Gastrocnemius medialis (tissue), 4 donors: ENCODE measurements around the gene FYN. TPM values are rescaled to one million over a fixed set of nuclear protein-coding genes. Genes with fewer than 3 reads are reported as not detected.

Experiments used
- ATAC-seq, 2 donors: fragments of 150-250 bp; one replicate each; pipeline ENCODE4 v1.9.1; 2016
- DNase-seq, 2 donors: peaks; one replicate each; pipeline ENCODE4 v3.0.0-alpha.2; 2019
- H3K27ac ChIP-seq, 4 donors: fragments of 200-600 bp; sonication (generic); 1 replicate in 1 of 4; 2 replicates in 3 of 4; pipeline ENCODE4 v1.5.1; 2016 to 2018; ENCODE audit warnings: mild to moderate bottlenecking in 2 of 4, moderate library complexity in 1 of 4
- H3K27me3 ChIP-seq, 3 donors: fragments of 200-600 bp; sonication (generic) in 2 of 3; 1 replicate in 1 of 3; 2 replicates in 2 of 3; pipeline versions ENCODE4 v1.5.1 to v1.6.0; 2016 to 2019; ENCODE audit warnings: mild to moderate bottlenecking in 1 of 3, moderate library complexity in 1 of 3
- H3K36me3 ChIP-seq, 2 donors: fragments of 200-600 bp; sonication (generic) in 1 of 2; one replicate each; pipeline ENCODE4 v1.5.1; 2017 to 2018
- H3K4me1 ChIP-seq, 2 donors: fragments of 200-600 bp; sonication (generic) in 1 of 2; one replicate each; pipeline ENCODE4 v1.5.1; 2016 to 2017; ENCODE audit warnings: mild to moderate bottlenecking in 2 of 2
- H3K4me3 ChIP-seq, 4 donors: fragments of 200-600 bp; sonication (generic) in 3 of 4; 1 replicate in 1 of 4; 2 replicates in 3 of 4; pipeline ENCODE4 v1.5.1; 2016 to 2019; ENCODE audit warnings: mild to moderate bottlenecking in 2 of 4
- H3K9me3 ChIP-seq, 3 donors: fragments of 200-600 bp; sonication (generic) in 2 of 3; 1 replicate in 1 of 3; 2 replicates in 2 of 3; pipeline ENCODE4 v1.5.1; 2016 to 2019
- CTCF ChIP-seq, 5 experiments: fragments of 450-650 bp in 3 of 5; fragments of 200-600 bp in 2 of 5; sonication (generic) in 2 of 5; IDR thresholded peaks in 4 of 5; conservative IDR thresholded peaks in 1 of 5; 1 replicate in 4 of 5; 2 replicates in 1 of 5; pipeline ENCODE4 v1.5.1; 2016 to 2019; ENCODE audit warnings: antibody characterized with exemption in 5 of 5, mild to moderate bottlenecking in 3 of 5, moderate library complexity in 3 of 5
- POLR2A ChIP-seq, 2 donors: fragments of 450-650 bp; IDR thresholded peaks; one replicate each; pipeline ENCODE4 v1.6.1; 2017; ENCODE audit warnings: antibody characterized with exemption in 2 of 2, mild to moderate bottlenecking in 2 of 2, moderate library complexity in 2 of 2
- in situ Hi-C, 4 donors: fragments of 200-750 bp; cut with MboI; loops; one replicate each; pipeline versions ENCODE4 v1.15.0 to v1.8.0; 2017; ENCODE audit warnings: low sequenced_read_pairs in 4 of 4
- intact Hi-C: fragments of 100-400 bp; cut with DNase I; formaldehyde crosslinking; loops from one replicate; pipeline ENCODE4 v1.15.1; 2023; ENCODE audit warnings: low total_unique reads
- total RNA-seq, 4 donors: library from RNA; depleted of rRNA; stranded (reverse); fragments of >200 nt; gene quantifications; one replicate each; pipeline versions ENCODE4 v1.1.0 to v1.2.3, GENCODE V29; 2016

FYN gene
- total RNA-seq, 4 donors from 2014 or later: 9.2 to 36.8 (median 17.0) TPM

GRCh38 chr6:111824608-111825337 lies 48.5 kb downstream of the FYN start:
- no peaks in the 10 kb centered on the region for H3K27me3 ChIP-seq
- DNase-seq (no peak), ATAC-seq (no peak)
- TF ChIP-seq POLR2A (IDR thresholded peaks at IDR 0.05): no peak
- TF ChIP-seq CTCF (IDR thresholded peaks at IDR 0.05 in 4 of 5, conservative IDR thresholded peaks at IDR 0.05 in 1 of 5): no peak
- in situ Hi-C loops (no loop called here), intact Hi-C loops (no loop called here)
- no peaks in the 10 kb centered on the region for H3K4me1 ChIP-seq
- no peaks in the 10 kb centered on the region for H3K36me3 ChIP-seq
- H3K4me3 ChIP-seq: no peak overlapping the region
- H3K9me3 ChIP-seq: no peaks in the 10 kb centered on the region
- H3K27ac ChIP-seq: peak overlapping the region in 2 of 4 donors; percentile 19 to 61

GRCh38 chr6:111823831-111824607 lies 49.2 kb downstream of the FYN start:
- H3K4me1 ChIP-seq: peaks cover 0 to 1% of the 10 kb centered on the region in 2 donors
- ATAC-seq: peak; percentile 64 to 68
- H3K4me3 ChIP-seq: no peak overlapping the region
- no peaks in the 10 kb centered on the region for H3K27me3 ChIP-seq
- in situ Hi-C loops (no loop called here), intact Hi-C loops (no loop called here)
- TF ChIP-seq POLR2A (IDR thresholded peaks at IDR 0.05) (no peak), CTCF (IDR thresholded peaks at IDR 0.05 in 4 of 5, conservative IDR thresholded peaks at IDR 0.05 in 1 of 5) (no peak)
- no peaks in the 10 kb centered on the region for H3K9me3 ChIP-seq
- H3K27ac ChIP-seq: peak overlapping the region; percentile 19 to 61 (median 44)
- H3K36me3 ChIP-seq: no peaks in the 10 kb centered on the region
- no peak for DNase-seq

GRCh38 chr6:111823012-111823411 lies 50.2 kb downstream of the FYN start:
- in situ Hi-C loops (no loop called here), intact Hi-C loops (no loop called here)
- H3K4me3 ChIP-seq: no peak overlapping the region
- no peaks in the 10 kb centered on the region for H3K36me3 ChIP-seq
- H3K4me1 ChIP-seq: peaks cover 3 to 7% of the 10 kb centered on the region in 2 donors
- no peaks in the 10 kb centered on the region for H3K27me3 ChIP-seq
- DNase-seq (no peak), ATAC-seq (no peak)
- TF ChIP-seq POLR2A (IDR thresholded peaks at IDR 0.05) (no peak), CTCF (IDR thresholded peaks at IDR 0.05 in 4 of 5, conservative IDR thresholded peaks at IDR 0.05 in 1 of 5) (no peak)
- no peaks in the 10 kb centered on the region for H3K9me3 ChIP-seq
- peak overlapping the region in 3 of 4 donors; percentile 19 to 61 (median 34) for H3K27ac ChIP-seq

- no peak for TF ChIP-seq CTCF (IDR thresholded peaks at IDR 0.05 in 4 of 5, conservative IDR thresholded peaks at IDR 0.05 in 1 of 5)
- Histone ChIP-seq H3K4me3 (no peak overlapping the region), H3K27me3 (no peaks in the 10 kb centered on the region), H3K9me3 (no peaks in the 10 kb centered on the region), H3K4me1 (peaks cover 3 to 7% of the 10 kb centered on the region in 2 donors), H3K27ac (no peak overlapping the region), H3K36me3 (no peaks in the 10 kb centered on the region)
- in situ Hi-C loops (no loop called here), intact Hi-C loops (no loop called here)
- DNase-seq: no peak
- ATAC-seq: no peak
Measured at GRCh38 chr6:111819458-111819857, 53.8 kb downstream of the FYN start.
